Measurements from ENCODE around the gene ATXN1.

ATXN1 gene

DNA sequence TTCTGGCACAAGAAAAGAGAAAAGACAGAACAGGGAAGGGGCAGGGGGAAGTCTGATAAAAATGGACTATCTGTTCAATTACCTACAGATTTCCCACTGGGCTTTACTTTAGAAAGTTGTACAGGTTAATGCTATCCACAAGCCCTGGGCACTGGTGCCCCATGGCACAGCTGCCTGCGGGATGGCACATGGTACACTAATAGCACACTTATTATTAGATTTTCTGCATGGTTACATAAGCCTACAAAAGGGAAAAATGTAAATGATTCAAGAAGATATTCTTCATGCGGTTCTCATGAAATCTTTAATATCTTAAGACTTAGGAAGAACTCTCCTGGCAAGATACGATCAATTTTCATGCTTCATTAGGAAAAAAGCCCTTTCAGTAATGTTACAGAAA lies 385.4 kb downstream of the ATXN1 start:
- H3K9ac ChIP-seq (ENCODE audit: low read length), result no peak overlapping the region
- no peaks in the 10 kb centered on the region for H3K27me3 ChIP-seq (ENCODE audit: control insufficient read depth, insufficient read depth, low read length)
- H3K4me3 ChIP-seq (ENCODE audit: low read length), result no peak overlapping the region
- H3K4me1 ChIP-seq (ENCODE audit: control insufficient read depth, insufficient read depth, low read length), result no peaks in the 10 kb centered on the region
- H3K27ac ChIP-seq (ENCODE audit: low read depth, low read length), result no peak overlapping the region
- H3K36me3 ChIP-seq (ENCODE audit: control insufficient read depth, insufficient read depth, low read length), result no peaks in the 10 kb centered on the region

DNA sequence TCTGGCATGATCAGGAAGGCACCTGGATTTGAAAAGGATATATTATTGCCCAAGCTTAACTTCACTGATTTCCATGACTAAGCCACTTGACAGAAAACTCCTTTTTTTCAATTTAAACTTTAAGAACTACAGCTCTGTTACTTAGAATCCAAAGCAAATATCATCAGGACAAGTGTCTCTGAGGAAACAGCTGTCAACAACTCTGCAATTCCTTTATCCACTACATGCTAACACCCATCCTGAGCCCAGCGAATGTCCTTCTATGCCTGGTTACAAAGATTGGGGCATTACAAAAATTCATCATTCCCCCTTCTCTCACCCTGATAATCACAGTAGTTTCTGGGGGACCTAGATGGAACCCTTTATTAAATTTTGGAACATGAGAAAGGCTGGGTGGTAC lies 386.1 kb downstream of the ATXN1 start:
- H3K36me3 ChIP-seq (ENCODE audit: control insufficient read depth, insufficient read depth, low read length), result no peaks in the 10 kb centered on the region
- H3K27me3 ChIP-seq (ENCODE audit: control insufficient read depth, insufficient read depth, low read length), result no peaks in the 10 kb centered on the region
- H3K27ac ChIP-seq (ENCODE audit: low read depth, low read length), result no peak overlapping the region
- H3K9ac ChIP-seq (ENCODE audit: low read length), result no peak overlapping the region
- H3K4me1 ChIP-seq (ENCODE audit: control insufficient read depth, insufficient read depth, low read length), result no peaks in the 10 kb centered on the region
- H3K4me3 ChIP-seq (ENCODE audit: low read length), result no peak overlapping the region

- H3K27me3 ChIP-seq (ENCODE audit: control insufficient read depth, insufficient read depth, low read length), result no peaks in the 10 kb centered on the region
- no peaks in the 10 kb centered on the region for H3K36me3 ChIP-seq (ENCODE audit: control insufficient read depth, insufficient read depth, low read length)
- no peak overlapping the region for H3K9ac ChIP-seq (ENCODE audit: low read length)
- H3K27ac ChIP-seq (ENCODE audit: low read depth, low read length), result no peak overlapping the region
- H3K4me3 ChIP-seq (ENCODE audit: low read length), result no peak overlapping the region
- H3K4me1 ChIP-seq (ENCODE audit: control insufficient read depth, insufficient read depth, low read length), result no peaks in the 10 kb centered on the region
Observed at GRCh38 chr6:16374461-16375200, 386.6 kb downstream of the ATXN1 start.

- H3K27ac ChIP-seq (ENCODE audit: low read depth, low read length), result no peak overlapping the region
- no peak overlapping the region for H3K9ac ChIP-seq (ENCODE audit: low read length)
- no peaks in the 10 kb centered on the region for H3K27me3 ChIP-seq (ENCODE audit: control insufficient read depth, insufficient read depth, low read length)
- no peaks in the 10 kb centered on the region for H3K36me3 ChIP-seq (ENCODE audit: control insufficient read depth, insufficient read depth, low read length)
- no peaks in the 10 kb centered on the region for H3K4me1 ChIP-seq (ENCODE audit: control insufficient read depth, insufficient read depth, low read length)
- no peak overlapping the region for H3K4me3 ChIP-seq (ENCODE audit: low read length)
Observed at GRCh38 chr6:16374016-16374415, 387.2 kb downstream of the ATXN1 start.

GRCh38 chr6:16372029-16372776 lies 389.1 kb downstream of the ATXN1 start:
- Histone ChIP-seq H3K27ac (ENCODE audit: low read depth, low read length) (no peak overlapping the region), H3K9ac (ENCODE audit: low read length) (no peak overlapping the region), H3K4me1 (ENCODE audit: control insufficient read depth, insufficient read depth, low read length) (no peaks in the 10 kb centered on the region), H3K27me3 (ENCODE audit: control insufficient read depth, insufficient read depth, low read length) (no peaks in the 10 kb centered on the region), H3K4me3 (ENCODE audit: low read length) (no peak overlapping the region), H3K36me3 (ENCODE audit: control insufficient read depth, insufficient read depth, low read length) (no peaks in the 10 kb centered on the region)

DNA sequence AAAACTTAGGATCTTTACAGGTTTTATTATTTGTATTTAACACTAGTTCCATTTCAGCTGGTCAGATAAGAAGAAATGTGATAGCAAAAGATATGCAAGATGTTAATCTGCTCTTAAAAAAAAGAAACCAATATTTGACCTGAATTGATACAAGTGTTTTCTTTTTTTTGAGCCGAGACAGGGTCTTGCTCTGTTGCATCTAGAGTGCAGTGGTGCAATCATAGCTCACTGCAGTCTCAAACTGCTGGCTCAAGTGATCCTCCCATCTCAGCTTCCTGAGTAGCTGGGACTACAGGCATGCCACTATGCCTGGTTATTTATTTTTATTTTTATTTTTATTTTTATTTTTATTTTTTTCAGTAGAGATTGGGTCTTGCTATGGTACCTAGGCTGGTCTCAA lies 389.9 kb downstream of the ATXN1 start:
- no peaks in the 10 kb centered on the region for H3K27me3 ChIP-seq (ENCODE audit: control insufficient read depth, insufficient read depth, low read length)
- no peak overlapping the region for H3K9ac ChIP-seq (ENCODE audit: low read length)
- no peak overlapping the region for H3K27ac ChIP-seq (ENCODE audit: low read depth, low read length)

DNA sequence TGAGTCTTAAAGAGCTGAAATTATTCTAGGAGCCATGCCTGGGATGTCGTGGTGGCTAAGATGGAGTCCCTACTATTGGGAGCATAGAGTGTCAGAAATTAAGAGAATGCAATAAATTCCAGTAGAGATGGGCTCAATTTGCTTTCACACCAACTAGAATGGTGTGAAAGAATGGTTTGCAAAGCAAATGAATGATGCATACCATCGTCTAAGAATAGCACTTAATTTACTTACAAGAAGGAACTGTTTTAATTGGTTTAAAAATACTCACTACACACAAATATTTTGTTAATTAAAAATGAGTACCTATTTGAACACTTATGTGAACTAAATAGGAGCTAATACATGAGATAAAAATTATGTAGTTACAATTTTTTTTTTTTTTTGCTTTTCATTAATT lies 390.3 kb downstream of the ATXN1 start:
- Histone ChIP-seq H3K4me1 (ENCODE audit: control insufficient read depth, insufficient read depth, low read length) (no peaks in the 10 kb centered on the region), H3K9ac (ENCODE audit: low read length) (no peak overlapping the region), H3K36me3 (ENCODE audit: control insufficient read depth, insufficient read depth, low read length) (no peaks in the 10 kb centered on the region), H3K27ac (ENCODE audit: low read depth, low read length) (no peak overlapping the region), H3K27me3 (ENCODE audit: control insufficient read depth, insufficient read depth, low read length) (no peaks in the 10 kb centered on the region), H3K4me3 (ENCODE audit: low read length) (no peak overlapping the region)

More for the DNA sequence above, 389.9 kb downstream of the ATXN1 start:
- Histone ChIP-seq H3K4me1 (ENCODE audit: control insufficient read depth, insufficient read depth, low read length) (no peaks in the 10 kb centered on the region), H3K36me3 (ENCODE audit: control insufficient read depth, insufficient read depth, low read length) (no peaks in the 10 kb centered on the region), H3K4me3 (ENCODE audit: low read length) (no peak overlapping the region)

GRCh38 chr6:16369989-16370388 lies 391.3 kb downstream of the ATXN1 start:
- no peak overlapping the region for H3K9ac ChIP-seq (ENCODE audit: low read length)
- no peaks in the 10 kb centered on the region for H3K4me1 ChIP-seq (ENCODE audit: control insufficient read depth, insufficient read depth, low read length)
- H3K27me3 ChIP-seq (ENCODE audit: control insufficient read depth, insufficient read depth, low read length), result no peaks in the 10 kb centered on the region
- H3K36me3 ChIP-seq (ENCODE audit: control insufficient read depth, insufficient read depth, low read length), result no peaks in the 10 kb centered on the region
- H3K4me3 ChIP-seq (ENCODE audit: low read length), result no peak overlapping the region
- H3K27ac ChIP-seq (ENCODE audit: low read depth, low read length), result no peak overlapping the region

GRCh38 chr6:16369140-16369745 lies 392.0 kb downstream of the ATXN1 start:
- Histone ChIP-seq H3K4me1 (ENCODE audit: control insufficient read depth, insufficient read depth, low read length) (no peaks in the 10 kb centered on the region), H3K9ac (ENCODE audit: low read length) (no peak overlapping the region), H3K27ac (ENCODE audit: low read depth, low read length) (no peak overlapping the region), H3K27me3 (ENCODE audit: control insufficient read depth, insufficient read depth, low read length) (no peaks in the 10 kb centered on the region), H3K4me3 (ENCODE audit: low read length) (no peak overlapping the region), H3K36me3 (ENCODE audit: control insufficient read depth, insufficient read depth, low read length) (no peaks in the 10 kb centered on the region)

DNA sequence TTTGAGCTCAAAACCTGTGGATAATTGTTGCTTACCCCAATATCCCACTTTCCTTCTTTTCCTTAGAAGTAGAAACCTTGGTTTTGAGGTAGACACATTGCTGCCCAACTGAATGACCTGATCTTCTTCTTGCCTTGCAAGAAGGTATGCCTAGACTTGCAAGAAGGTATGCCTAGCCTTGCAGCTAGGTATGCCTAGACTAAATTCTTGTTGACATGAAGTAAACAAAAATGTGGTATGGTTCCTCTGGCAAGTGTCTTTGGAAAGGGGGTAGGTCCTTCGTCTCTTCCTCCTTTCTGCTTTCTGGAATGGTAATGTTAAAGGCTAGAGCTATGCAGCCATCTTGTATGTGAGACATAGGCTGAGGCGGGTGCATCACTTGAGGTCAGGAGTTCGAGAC lies 393.7 kb downstream of the ATXN1 start:
- Histone ChIP-seq H3K4me3 (ENCODE audit: low read length) (no peak overlapping the region), H3K27ac (ENCODE audit: low read depth, low read length) (no peak overlapping the region)

DNA sequence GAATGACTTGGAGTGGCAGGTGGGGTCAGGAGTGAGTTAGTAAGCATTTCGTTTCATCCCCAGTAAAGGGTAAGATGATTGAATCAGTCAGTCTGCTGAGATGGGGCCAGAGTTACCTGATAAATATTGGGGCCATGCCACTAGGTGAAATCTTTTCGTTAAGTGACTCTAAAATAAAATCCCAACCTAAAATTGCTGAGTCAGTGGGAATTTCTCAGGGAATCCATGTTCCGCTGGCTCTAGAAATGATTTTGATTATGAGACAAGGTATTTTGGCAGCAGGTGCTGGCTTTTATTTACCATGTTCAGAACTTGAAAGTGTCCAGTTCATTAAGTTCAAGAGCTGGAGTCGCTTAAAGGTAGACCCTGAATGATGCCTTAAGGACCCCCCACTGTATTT lies 397.5 kb downstream of the ATXN1 start:
- Histone ChIP-seq H3K4me3 (ENCODE audit: low read length) (no peak overlapping the region), H3K9ac (ENCODE audit: low read length) (no peak overlapping the region), H3K27ac (ENCODE audit: low read depth, low read length) (no peak overlapping the region), H3K4me1 (ENCODE audit: control insufficient read depth, insufficient read depth, low read length) (no peaks in the 10 kb centered on the region), H3K36me3 (ENCODE audit: control insufficient read depth, insufficient read depth, low read length) (no peaks in the 10 kb centered on the region), H3K27me3 (ENCODE audit: control insufficient read depth, insufficient read depth, low read length) (no peaks in the 10 kb centered on the region)

More for the DNA sequence above, 393.7 kb downstream of the ATXN1 start:
- Histone ChIP-seq H3K36me3 (ENCODE audit: control insufficient read depth, insufficient read depth, low read length) (no peaks in the 10 kb centered on the region), H3K9ac (ENCODE audit: low read length) (no peak overlapping the region), H3K4me1 (ENCODE audit: control insufficient read depth, insufficient read depth, low read length) (no peaks in the 10 kb centered on the region), H3K27me3 (ENCODE audit: control insufficient read depth, insufficient read depth, low read length) (no peaks in the 10 kb centered on the region)

- Histone ChIP-seq H3K4me3 (ENCODE audit: low read length) (no peak overlapping the region), H3K27me3 (ENCODE audit: control insufficient read depth, insufficient read depth, low read length) (no peaks in the 10 kb centered on the region), H3K27ac (ENCODE audit: low read depth, low read length) (no peak overlapping the region), H3K36me3 (ENCODE audit: control insufficient read depth, insufficient read depth, low read length) (no peaks in the 10 kb centered on the region), H3K9ac (ENCODE audit: low read length) (no peak overlapping the region), H3K4me1 (ENCODE audit: control insufficient read depth, insufficient read depth, low read length) (no peaks in the 10 kb centered on the region)
Observed at GRCh38 chr6:16362819-16363589, 398.3 kb downstream of the ATXN1 start.
